Small intestine (tissue), 7 donors: ENCODE results near the gene TAP2. TPM values are rescaled to one million over a fixed set of nuclear protein-coding genes. Genes with fewer than 3 reads are reported as not detected.

Source experiments
- DNase-seq, 2 donors: peaks; one replicate each; pipeline versions ENCODE4 v3.0.0 to v3.0.0-alpha.2; 2013
- FAIRE-seq: peaks from 2 replicates; lab custom pipeline; 2012; peaks lifted over from hg19 to GRCh38; lab: Jason Lieb, UNC
- H3K27ac ChIP-seq, 3 donors: one replicate each; pipeline ENCODE4 v1.5.1; 2013; ENCODE audit warnings: low read length in 2 of 3, mild to moderate bottlenecking in 2 of 3, control low read depth in 1 of 3, inconsistent platforms in 1 of 3, low read depth in 1 of 3, moderate library complexity in 1 of 3
- H3K27me3 ChIP-seq, 3 donors: one replicate each; pipeline ENCODE4 v1.6.1; 2013; ENCODE audit warnings: low read length in 3 of 3, inconsistent platforms in 1 of 3; ENCODE audit not compliant: control insufficient read depth in 3 of 3, insufficient read depth in 3 of 3
- H3K36me3 ChIP-seq, 3 donors: one replicate each; pipeline ENCODE4 v1.6.1; 2013; ENCODE audit warnings: low read length in 3 of 3, inconsistent platforms in 1 of 3, low read depth in 1 of 3, mild to moderate bottlenecking in 1 of 3, moderate library complexity in 1 of 3; ENCODE audit not compliant: control insufficient read depth in 3 of 3, insufficient read depth in 2 of 3
- H3K4me1 ChIP-seq, 3 donors: one replicate each; pipeline ENCODE4 v1.6.1; 2013; ENCODE audit warnings: low read length in 2 of 3, inconsistent platforms in 1 of 3, low read depth in 1 of 3, mild to moderate bottlenecking in 1 of 3, moderate library complexity in 1 of 3; ENCODE audit not compliant: control insufficient read depth in 3 of 3, insufficient read depth in 2 of 3
- H3K4me3 ChIP-seq, 3 donors: one replicate each; pipeline ENCODE4 v1.5.1; 2013; ENCODE audit warnings: low read length in 3 of 3, control low read depth in 1 of 3, inconsistent platforms in 1 of 3, low read depth in 1 of 3, mild to moderate bottlenecking in 1 of 3, moderate library complexity in 1 of 3
- H3K9me3 ChIP-seq, 2 donors: one replicate each; pipeline ENCODE4 v1.6.1; 2013; ENCODE audit warnings: low read depth in 1 of 2, low read length in 1 of 2; ENCODE audit not compliant: control insufficient read depth in 2 of 2, insufficient read depth in 1 of 2
- WGBS, 3 donors: extraction: QIAGEN DNeasy Blood & Tissue Kit; methylation state at CpG; one replicate each; pipeline ENCODE4 v1.1.7; 2013; 5-methylcytosine and 5-hydroxymethylcytosine counted together
- polyA plus RNA-seq, 4 donors: library from polyadenylated mRNA; stranded (reverse) in 3 of 4; unstranded in 1 of 4; fragments of 200-250 nt in 3 of 4; fragments of 120-200 nt in 1 of 4; gene quantifications; one replicate each; pipeline versions ENCODE4 v1.2.1 to v1.2.3, GENCODE V29; 2013
- donor health status: healthy with polysubstance abuse.
- donor health status: control.
- donor health status: control.
- donor health status: Bipolar disorder and iron deficiency.
- donor health status: healthy.

The TAP2 gene
- polyA plus RNA-seq, 4 donors: 12.9 to 51.5 (median 20.8) TPM

- no peak overlapping the region for H3K4me3 ChIP-seq
- FAIRE-seq (no peak), DNase-seq (peak; percentile 52 to 55)
- peak overlapping the region in 1 of 3 donors; percentile 8 for H3K27ac ChIP-seq
- WGBS, 3 donors: 28 to 43% (median 37%) methylated on average over 2 of the region's 2 CpGs
- no peaks in the 10 kb centered on the region for H3K27me3 ChIP-seq
- H3K4me1 ChIP-seq: no peaks in the 10 kb centered on the region
- no peaks in the 10 kb centered on the region for H3K9me3 ChIP-seq
- peaks cover 13 to 19% (median 17%) of the 10 kb centered on the region in 3 donors for H3K36me3 ChIP-seq
Observed at GRCh38 chr6:32825966-32826365, 12.6 kb downstream of the TAP2 start.

GRCh38 chr6:32819729-32820128 is 18.8 kb downstream of the TAP2 start:
- no peak overlapping the region for H3K4me3 ChIP-seq
- WGBS, 3 donors: 70 to 75% (median 72%) methylated on average over 3 of the region's 3 CpGs
- no peak overlapping the region for H3K27ac ChIP-seq
- FAIRE-seq (no peak), DNase-seq (no peak)
- no peaks in the 10 kb centered on the region for H3K9me3 ChIP-seq
- no peaks in the 10 kb centered on the region for H3K36me3 ChIP-seq
- no peaks in the 10 kb centered on the region for H3K4me1 ChIP-seq
- H3K27me3 ChIP-seq: peaks cover 0 to 5% (median 0%) of the 10 kb centered on the region in 3 donors

- FAIRE-seq (no peak), DNase-seq (no peak)
- Histone ChIP-seq H3K4me1 (no peaks in the 10 kb centered on the region), H3K9me3 (no peaks in the 10 kb centered on the region), H3K27me3 (peaks cover 0 to 5% (median 0%) of the 10 kb centered on the region in 3 donors), H3K4me3 (no peak overlapping the region), H3K27ac (no peak overlapping the region), H3K36me3 (no peaks in the 10 kb centered on the region)
- 63 to 70% (median 63%) methylated on average over 2 of the region's 2 CpGs for WGBS, 3 donors
Observed at GRCh38 chr6:32818867-32819266, 19.7 kb downstream of the TAP2 start.

DNA sequence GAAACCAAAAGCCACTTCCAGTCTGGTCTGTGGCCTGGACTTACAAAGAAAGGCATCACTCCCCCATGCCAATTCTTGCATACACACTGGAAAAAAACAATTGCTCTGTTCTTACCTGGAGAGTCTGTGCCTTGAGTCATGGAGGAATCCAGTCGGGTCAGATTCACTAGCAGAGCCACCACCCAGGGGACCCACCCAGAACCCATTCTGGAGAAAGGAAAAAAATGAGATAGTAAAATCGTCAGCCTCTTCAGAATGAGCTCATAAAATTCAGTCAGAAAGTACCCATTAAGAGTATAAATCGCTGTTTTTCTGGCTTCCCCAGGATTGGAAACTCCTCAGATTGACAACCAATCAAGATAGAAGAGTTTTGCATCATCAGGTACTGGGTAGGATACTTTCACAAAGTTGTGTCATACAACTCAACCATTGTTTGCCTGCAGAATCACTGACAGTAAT is 21.8 kb downstream of the TAP2 start, which contains the start of gene HLA-DOB:
Gene HLA-DOB (minus strand): TSS at position 257 of the 459 bp plus-strand sequence. CDS start 51 bp downstream, at position 206.
- WGBS, 3 donors: 12 to 37% (median 22%) methylated on average over 3 of the region's 3 CpGs
- H3K27me3 ChIP-seq: peaks cover 0 to 13% (median 0%) of the 10 kb centered on the region in 3 donors
- DNase-seq: peak; percentile 47 to 49
- no peaks in the 10 kb centered on the region for H3K4me1 ChIP-seq
- H3K36me3 ChIP-seq: no peaks in the 10 kb centered on the region
- H3K4me3 ChIP-seq: no peak within 1 kb of the TSS
- FAIRE-seq: no peak
- no peaks in the 10 kb centered on the region for H3K9me3 ChIP-seq
- peak within 1 kb of the TSS in 1 of 3 donors; percentile 73 for H3K27ac ChIP-seq

DNA sequence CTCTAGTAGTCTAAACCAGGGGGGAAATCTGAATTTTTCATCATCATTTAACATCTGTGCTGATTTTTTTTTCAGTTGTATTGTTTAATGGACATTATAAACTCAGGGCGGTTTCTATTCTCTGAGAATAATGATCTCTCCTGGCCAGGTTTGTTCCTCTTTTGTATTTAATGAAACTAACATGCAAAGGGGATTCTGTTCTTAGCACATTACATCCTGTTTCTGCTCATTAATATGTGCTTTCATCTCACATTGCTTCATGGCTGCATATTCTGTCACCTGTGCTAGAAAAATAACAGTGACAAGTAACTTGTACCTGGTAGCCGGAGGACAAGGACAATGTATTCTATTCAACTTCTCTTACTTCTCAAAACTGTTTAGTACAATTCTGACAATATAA is 22.5 kb downstream of the TAP2 start:
- no peak overlapping the region for H3K27ac ChIP-seq
- peaks cover 0 to 13% (median 0%) of the 10 kb centered on the region in 3 donors for H3K27me3 ChIP-seq
- H3K36me3 ChIP-seq: no peaks in the 10 kb centered on the region
- no peak for DNase-seq
- WGBS, 3 donors: 79 to 85% (median 82%) methylated on average over 2 of the region's 2 CpGs
- H3K9me3 ChIP-seq: no peaks in the 10 kb centered on the region
- FAIRE-seq: no peak
- no peaks in the 10 kb centered on the region for H3K4me1 ChIP-seq
- no peak overlapping the region for H3K4me3 ChIP-seq

GRCh38 chr6:32815115-32815514 is 23.4 kb downstream of the TAP2 start:
- H3K9me3 ChIP-seq: no peaks in the 10 kb centered on the region
- no peaks in the 10 kb centered on the region for H3K36me3 ChIP-seq
- no peaks in the 10 kb centered on the region for H3K4me1 ChIP-seq
- H3K4me3 ChIP-seq: no peak overlapping the region
- DNase-seq (no peak), FAIRE-seq (no peak)
- H3K27me3 ChIP-seq: peaks cover 0 to 13% (median 0%) of the 10 kb centered on the region in 3 donors
- 61 to 83% (median 76%) methylated on average over 5 of the region's 5 CpGs for WGBS, 3 donors
- H3K27ac ChIP-seq: no peak overlapping the region

DNA sequence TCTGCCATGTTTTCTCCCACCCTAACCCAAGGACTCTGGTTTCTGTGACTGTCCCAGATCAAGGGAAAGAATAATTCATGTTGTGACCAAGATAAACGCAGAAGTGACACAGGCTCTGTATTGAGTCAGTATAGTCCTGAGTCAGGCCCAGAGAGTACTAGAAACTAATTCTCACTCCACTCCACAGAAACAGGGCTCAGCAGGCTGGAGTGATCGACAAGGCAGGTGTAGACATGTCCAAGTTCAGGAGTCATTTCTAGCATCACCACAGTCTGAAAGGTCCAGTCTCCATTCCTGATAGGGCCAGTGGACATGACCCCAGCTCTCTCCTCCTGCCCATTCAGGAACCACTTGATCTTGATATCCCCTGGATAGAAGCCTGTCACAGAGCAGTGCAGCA is 24.4 kb downstream of the TAP2 start:
- DNase-seq (no peak), FAIRE-seq (no peak)
- no peaks in the 10 kb centered on the region for H3K9me3 ChIP-seq
- no peaks in the 10 kb centered on the region for H3K4me1 ChIP-seq
- H3K4me3 ChIP-seq: no peak overlapping the region
- H3K27ac ChIP-seq: no peak overlapping the region
- peaks cover 0 to 13% (median 0%) of the 10 kb centered on the region in 3 donors for H3K27me3 ChIP-seq
- H3K36me3 ChIP-seq: no peaks in the 10 kb centered on the region
- 71 to 84% (median 80%) methylated on average over 2 of the region's 2 CpGs for WGBS, 3 donors

DNA sequence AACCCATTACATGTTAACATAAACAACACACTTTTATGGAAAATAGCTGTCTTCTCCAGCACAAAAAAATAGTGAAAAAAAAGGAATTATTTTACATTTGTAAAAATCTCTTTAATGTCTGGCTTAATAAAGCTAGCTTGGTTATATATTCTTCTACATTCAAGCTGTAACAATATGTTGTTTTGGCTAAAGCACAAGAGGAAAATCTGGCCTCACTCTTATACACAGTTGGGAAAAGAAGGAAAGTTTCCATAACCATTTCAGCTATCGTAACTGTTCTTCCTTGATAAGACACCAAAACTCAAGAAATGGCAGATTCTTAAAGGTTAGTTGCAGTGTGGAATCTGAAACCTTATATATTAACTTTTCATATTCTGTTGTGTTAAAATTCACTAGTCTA is 29.4 kb downstream of the TAP2 start:
- no peaks in the 10 kb centered on the region for H3K36me3 ChIP-seq
- H3K4me1 ChIP-seq: no peaks in the 10 kb centered on the region
- 3 to 43% (median 39%) methylated on average over 1 of the region's 1 CpG for WGBS, 3 donors
- H3K27ac ChIP-seq: no peak overlapping the region
- DNase-seq: no peak
- H3K4me3 ChIP-seq: no peak overlapping the region
- no peaks in the 10 kb centered on the region for H3K9me3 ChIP-seq
- H3K27me3 ChIP-seq: peaks cover 0 to 14% (median 0%) of the 10 kb centered on the region in 3 donors
- FAIRE-seq: no peak
